Tibial artery (tissue), 4 donors: ENCODE data around the gene ZBP1.

Experiments used
- DNase-seq, 2 donors: peaks; one replicate each; pipeline ENCODE4 v3.0.0-alpha.2; 2019
- H3K27ac ChIP-seq, 2 donors: fragments of 200-600 bp; sonication (generic) in 1 of 2; 1 replicate in 1 of 2; 2 replicates in 1 of 2; pipeline ENCODE4 v1.5.1; 2018 to 2019; ENCODE audit warnings: mild to moderate bottlenecking in 1 of 2
- H3K27me3 ChIP-seq, 2 donors: fragments of 200-600 bp; sonication (generic) in 1 of 2; one replicate each; pipeline versions ENCODE4 v1.5.1 to v1.6.0; 2016 to 2019
- H3K36me3 ChIP-seq, 3 donors: fragments of 200-600 bp; sonication (generic) in 2 of 3; one replicate each; pipeline ENCODE4 v1.5.1; 2016 to 2019; ENCODE audit warnings: mild to moderate bottlenecking in 2 of 3
- H3K4me1 ChIP-seq, 4 donors: fragments of 200-600 bp; sonication (generic) in 2 of 4; 1 replicate in 3 of 4; 2 replicates in 1 of 4; pipeline ENCODE4 v1.5.1; 2016 to 2019
- H3K4me3 ChIP-seq, 2 donors: fragments of 200-600 bp; sonication (generic) in 1 of 2; 1 replicate in 1 of 2; 2 replicates in 1 of 2; pipeline ENCODE4 v1.5.1; 2018 to 2019; ENCODE audit warnings: mild to moderate bottlenecking in 2 of 2
- H3K9me3 ChIP-seq, 3 donors: fragments of 200-600 bp; sonication (generic) in 1 of 3; one replicate each; pipeline ENCODE4 v1.5.1; 2016 to 2019
- intact Hi-C: fragments of 100-400 bp; cut with DNase I; formaldehyde crosslinking; loops from one replicate; pipeline ENCODE4 v1.15.0; 2023; ENCODE audit warnings: low total_unique reads
- TF ChIP-seq, protein P1 (sequence below), 2 experiments: fragments of 200-600 bp in 1 of 2; fragments of 450-650 bp in 1 of 2; IDR thresholded peaks; one replicate each; pipeline ENCODE4 v1.5.1; 2017 to 2019; ENCODE audit warnings: antibody characterized with exemption in 2 of 2, mild to moderate bottlenecking in 1 of 2, moderate library complexity in 1 of 2

ZBP1 gene

DNA sequence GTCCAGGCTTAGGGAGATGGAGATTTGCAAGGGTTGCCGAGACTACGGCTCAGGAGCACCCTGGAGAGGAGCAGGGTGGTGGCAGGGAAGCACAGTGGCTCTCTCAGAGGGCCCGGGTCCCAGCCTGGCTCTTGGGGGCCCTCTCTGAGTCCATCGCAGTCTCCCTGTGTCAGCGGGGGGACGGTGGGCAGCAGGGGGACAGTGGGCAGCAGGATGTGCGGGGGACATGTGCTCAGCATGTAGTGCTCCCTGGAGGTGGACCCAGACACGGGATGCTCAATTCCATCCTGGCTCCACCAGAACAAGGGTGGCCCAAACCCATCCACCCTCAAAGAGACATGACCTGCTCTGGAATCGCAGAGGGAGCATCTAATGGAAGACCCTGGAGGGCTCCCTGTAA lies 43.0 kb upstream of the ZBP1 start:
- peak in 1 of 2 donors; percentile 7 for DNase-seq
- Histone ChIP-seq H3K4me1 (peaks cover 0 to 91% (median 56%) of the 10 kb centered on the region in 4 donors), H3K36me3 (peaks cover 13 to 17% (median 13%) of the 10 kb centered on the region in 3 donors), H3K27ac (peak overlapping the region; percentile 47 to 48), H3K4me3 (no peak overlapping the region), H3K27me3 (no peaks in the 10 kb centered on the region), H3K9me3 (no peaks in the 10 kb centered on the region)
- TF ChIP-seq, protein P1, sequence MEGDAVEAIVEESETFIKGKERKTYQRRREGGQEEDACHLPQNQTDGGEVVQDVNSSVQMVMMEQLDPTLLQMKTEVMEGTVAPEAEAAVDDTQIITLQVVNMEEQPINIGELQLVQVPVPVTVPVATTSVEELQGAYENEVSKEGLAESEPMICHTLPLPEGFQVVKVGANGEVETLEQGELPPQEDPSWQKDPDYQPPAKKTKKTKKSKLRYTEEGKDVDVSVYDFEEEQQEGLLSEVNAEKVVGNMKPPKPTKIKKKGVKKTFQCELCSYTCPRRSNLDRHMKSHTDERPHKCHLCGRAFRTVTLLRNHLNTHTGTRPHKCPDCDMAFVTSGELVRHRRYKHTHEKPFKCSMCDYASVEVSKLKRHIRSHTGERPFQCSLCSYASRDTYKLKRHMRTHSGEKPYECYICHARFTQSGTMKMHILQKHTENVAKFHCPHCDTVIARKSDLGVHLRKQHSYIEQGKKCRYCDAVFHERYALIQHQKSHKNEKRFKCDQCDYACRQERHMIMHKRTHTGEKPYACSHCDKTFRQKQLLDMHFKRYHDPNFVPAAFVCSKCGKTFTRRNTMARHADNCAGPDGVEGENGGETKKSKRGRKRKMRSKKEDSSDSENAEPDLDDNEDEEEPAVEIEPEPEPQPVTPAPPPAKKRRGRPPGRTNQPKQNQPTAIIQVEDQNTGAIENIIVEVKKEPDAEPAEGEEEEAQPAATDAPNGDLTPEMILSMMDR (IDR thresholded peaks at IDR 0.05): no peak
- intact Hi-C loops: no loop called here

DNA sequence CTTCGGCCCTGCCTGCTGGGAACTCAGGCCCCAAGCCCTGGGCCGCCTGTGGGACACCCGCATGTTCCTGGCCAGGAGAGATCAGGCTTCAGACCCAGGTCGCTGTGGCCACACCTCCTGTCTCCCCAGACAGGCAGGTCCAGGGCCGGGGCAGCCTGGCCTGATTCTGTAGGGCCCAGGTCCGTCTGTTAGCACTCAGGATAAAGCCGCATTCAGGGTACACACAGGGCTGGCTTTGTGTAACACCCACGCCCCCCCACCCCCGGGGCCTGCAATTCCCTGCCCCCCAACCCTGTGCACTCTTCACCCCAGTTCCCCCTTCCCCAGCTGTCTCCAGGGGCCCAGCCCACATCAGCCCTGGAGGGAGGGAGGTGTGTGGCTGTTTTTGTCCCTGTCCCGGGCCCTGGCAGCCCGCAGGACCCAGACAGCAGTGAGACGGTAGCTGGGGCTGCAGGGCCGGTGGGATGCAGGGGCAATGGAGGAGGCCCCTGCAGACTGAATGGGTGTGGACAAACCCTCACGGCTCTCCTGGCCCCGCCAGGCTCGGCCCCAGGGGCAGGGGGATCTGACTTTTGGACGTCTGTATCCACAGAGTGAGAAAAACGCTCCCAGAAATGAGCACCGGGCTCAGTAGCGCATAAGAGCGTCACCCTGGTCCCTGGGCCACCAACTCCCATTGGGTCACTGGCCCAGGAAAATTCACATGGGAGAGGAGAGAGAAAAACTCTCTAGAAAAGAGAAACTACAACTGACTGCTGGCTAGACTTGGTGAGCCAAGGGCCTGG lies 42.4 kb upstream of the ZBP1 start:
- no peak overlapping the region for H3K4me3 ChIP-seq
- DNase-seq: peak; percentile 19 to 64
- TF ChIP-seq, protein P1 (IDR thresholded peaks at IDR 0.05): no peak
- H3K27me3 ChIP-seq: no peaks in the 10 kb centered on the region
- peak overlapping the region; percentile 47 to 48 for H3K27ac ChIP-seq
- intact Hi-C loops: no loop called here
- peaks cover 0 to 91% (median 57%) of the 10 kb centered on the region in 4 donors for H3K4me1 ChIP-seq
- H3K9me3 ChIP-seq: no peaks in the 10 kb centered on the region
- peaks cover 14 to 21% (median 19%) of the 10 kb centered on the region in 3 donors for H3K36me3 ChIP-seq

DNA sequence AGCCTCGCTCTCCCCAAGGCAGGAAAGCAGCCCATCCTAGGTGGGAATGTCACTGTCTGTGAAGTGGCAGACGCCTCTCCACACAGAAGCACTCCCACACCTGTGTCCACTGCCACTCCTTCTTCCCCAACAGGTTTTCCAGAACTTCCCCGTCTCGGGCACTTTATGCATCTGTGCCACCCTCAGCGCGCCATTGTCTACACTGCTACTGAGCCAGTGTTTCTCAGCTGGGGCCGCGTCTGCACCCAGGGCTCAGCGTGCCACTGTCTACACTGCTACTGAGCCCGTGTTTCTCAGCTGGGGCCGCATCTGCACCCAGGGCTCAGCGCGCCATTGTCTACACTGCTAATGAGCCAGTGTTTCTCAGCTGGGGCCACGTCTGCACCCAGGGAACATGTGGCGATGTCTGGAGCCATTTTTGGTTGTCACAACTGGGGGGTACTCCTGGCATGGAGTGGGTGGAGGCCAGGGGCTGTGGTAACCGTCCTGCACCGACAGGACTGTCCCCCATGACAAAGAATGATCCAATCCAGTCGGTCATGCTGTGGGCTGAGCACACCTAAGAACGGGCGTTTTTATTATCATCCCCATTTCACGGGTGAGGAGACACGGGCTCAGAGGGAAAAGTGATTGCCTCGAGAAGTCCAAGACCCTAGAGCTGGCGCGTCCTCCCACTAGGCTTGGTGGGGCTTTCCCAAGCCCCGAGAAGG lies 41.7 kb upstream of the ZBP1 start:
- Histone ChIP-seq H3K4me1 (peaks cover 0 to 91% (median 54%) of the 10 kb centered on the region in 4 donors), H3K27me3 (no peaks in the 10 kb centered on the region), H3K36me3 (peaks cover 18 to 29% (median 27%) of the 10 kb centered on the region in 3 donors), H3K27ac (peak overlapping the region; percentile 48 to 71), H3K9me3 (no peaks in the 10 kb centered on the region), H3K4me3 (peak overlapping the region in 1 of 2 donors; percentile 37)
- intact Hi-C loops: no loop called here
- DNase-seq: peak in 1 of 2 donors; percentile 64
- TF ChIP-seq, protein P1 (IDR thresholded peaks at IDR 0.05): no peak

DNA sequence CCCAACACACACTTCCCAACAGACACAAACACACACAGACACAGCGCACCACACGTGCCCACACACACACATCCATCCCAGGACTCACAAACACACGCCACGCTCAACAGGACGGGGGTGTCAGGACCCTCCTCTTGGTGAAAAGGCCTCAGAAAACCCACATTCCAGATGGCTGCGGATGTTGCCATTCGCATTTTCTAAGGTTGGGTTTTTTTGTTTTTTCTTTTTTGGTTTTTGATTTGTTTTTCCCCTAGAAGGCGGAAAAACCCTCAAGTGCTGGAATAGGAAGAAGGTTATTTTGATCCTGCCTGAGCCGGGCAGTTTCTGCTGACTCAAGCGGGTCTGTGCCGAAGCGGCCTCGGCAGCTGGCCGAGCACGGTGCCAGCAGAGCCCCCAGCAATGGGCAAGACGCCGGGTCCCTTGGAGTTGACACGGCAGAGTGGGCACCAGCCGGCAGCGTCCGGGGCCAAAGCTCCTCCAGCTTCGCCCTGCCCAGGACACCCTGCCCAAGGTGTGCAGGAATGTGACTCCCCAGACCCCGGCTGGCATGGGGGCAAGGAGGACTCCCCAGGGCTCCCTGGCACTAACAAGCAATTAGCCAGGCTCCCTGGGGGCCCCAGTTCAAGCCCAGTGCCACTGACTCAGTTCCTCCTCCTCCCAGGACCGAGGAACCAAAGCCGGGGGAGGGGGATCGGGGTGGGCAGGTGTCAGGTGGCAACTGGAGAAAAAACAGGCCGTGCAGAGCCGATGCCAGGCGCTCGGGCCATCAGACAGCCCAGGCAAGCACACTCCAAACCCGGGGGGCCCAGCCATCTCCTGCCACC lies 40.9 kb upstream of the ZBP1 start:
- H3K36me3 ChIP-seq: peaks cover 24 to 36% (median 32%) of the 10 kb centered on the region in 3 donors
- peak overlapping the region; percentile 48 to 71 for H3K27ac ChIP-seq
- intact Hi-C loops: no loop called here
- DNase-seq: peak; percentile 22 to 73
- peaks cover 0 to 88% (median 52%) of the 10 kb centered on the region in 4 donors for H3K4me1 ChIP-seq
- peak overlapping the region; percentile 25 to 37 for H3K4me3 ChIP-seq
- H3K9me3 ChIP-seq: no peaks in the 10 kb centered on the region
- TF ChIP-seq, protein P1 (IDR thresholded peaks at IDR 0.05): no peak
- H3K27me3 ChIP-seq: no peaks in the 10 kb centered on the region

DNA sequence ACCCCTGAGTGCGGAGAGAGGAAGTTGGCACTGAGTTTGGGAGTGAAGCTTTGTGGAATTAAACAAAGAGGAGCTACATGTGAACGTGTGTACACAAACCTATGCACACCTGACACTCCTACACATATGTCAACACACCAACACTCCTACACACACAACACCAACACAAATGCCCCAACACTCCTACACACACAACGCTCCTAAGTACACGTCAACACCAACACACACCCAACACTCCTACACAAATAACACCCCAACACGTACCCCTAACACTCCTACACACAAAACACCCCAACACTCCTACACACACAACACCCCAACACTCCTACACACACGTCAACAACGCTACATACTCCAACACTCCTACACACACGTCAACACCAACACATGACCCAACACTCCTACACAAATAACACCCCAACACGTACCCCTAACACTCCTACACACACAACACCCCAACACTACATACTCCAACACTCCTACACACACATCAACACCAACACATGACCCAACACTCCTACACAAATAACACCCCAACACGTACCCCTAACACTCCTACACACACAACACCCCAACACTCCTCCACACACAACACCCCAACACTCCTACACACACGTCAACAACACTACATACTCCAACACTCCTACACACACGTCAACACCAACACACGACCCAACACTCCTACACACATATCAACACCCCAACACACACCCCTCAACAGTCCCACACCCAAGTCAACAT lies 40.1 kb upstream of the ZBP1 start:
- Histone ChIP-seq H3K27me3 (no peaks in the 10 kb centered on the region), H3K4me1 (peaks cover 0 to 90% (median 52%) of the 10 kb centered on the region in 4 donors), H3K9me3 (no peaks in the 10 kb centered on the region), H3K4me3 (no peak overlapping the region), H3K27ac (peak overlapping the region; percentile 48 to 71), H3K36me3 (peaks cover 24 to 44% (median 32%) of the 10 kb centered on the region in 3 donors)
- intact Hi-C loops: no loop called here
- no peak for DNase-seq
- TF ChIP-seq, protein P1 (IDR thresholded peaks at IDR 0.05): no peak
